GM18873 (cell line): Measurements from ENCODE around the gene PEX16.

ENCODE experiments used
- ATAC-seq: cut with Tn5 transposase; IDR thresholded peaks from one replicate; pipeline ENCODE4 v1.9.1; 2021; ENCODE audit warnings: mild to moderate bottlenecking, moderate library complexity, moderate number of reproducible peaks; ENCODE audit not compliant: unreplicated experiment, low FRiP score

PEX16 gene

DNA sequence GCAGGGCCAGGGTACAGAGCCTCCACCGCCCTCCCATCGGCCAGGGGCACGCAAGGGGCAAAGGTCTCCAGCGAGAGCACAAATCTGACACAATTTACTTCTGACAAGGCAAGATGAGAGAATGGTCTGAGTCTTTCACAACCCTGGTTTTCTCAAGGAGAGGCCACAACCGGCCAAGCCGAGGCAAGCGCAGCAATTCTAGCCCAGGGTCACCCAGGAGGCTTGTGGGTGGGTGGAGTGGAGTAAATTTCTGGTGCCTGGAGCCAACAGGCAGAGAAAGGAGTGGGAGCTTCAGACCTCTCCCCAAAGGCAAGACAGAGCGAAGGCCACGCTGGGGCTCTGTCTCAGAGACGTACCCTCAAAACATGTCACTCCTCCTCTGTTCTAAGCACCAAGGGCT, 14.1 kb upstream of the PEX16 start:
- no peak for ATAC-seq

DNA sequence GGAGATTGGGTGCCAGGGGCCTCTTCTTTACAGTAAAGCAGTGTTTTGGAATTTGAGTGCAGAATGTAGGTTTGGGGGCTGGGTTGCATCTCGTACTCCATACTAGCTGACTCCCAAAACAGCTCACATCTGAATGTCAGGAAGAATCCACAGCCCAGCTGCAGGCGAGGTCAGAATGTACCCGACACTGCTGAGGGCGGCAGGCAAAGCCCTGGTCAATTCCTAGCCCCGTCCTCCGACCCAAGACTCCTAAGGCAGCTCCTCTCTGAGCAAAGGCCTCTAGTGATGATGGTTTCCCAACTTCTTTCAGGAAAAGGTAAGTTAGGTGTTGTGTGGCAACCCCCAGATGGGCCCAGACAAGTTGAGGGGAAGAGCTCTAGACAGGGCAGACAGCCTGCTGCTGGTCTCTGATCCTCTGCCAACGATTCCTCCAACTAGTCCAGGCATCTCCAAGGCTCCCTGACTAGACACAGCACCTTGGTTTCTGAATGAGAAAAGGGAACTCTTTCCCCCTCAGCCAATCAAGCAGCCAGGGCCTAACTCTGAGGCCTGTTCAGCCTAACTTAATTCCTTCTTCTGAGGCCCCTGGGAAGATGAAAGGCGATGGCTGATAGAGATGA, 13.4 kb upstream of the PEX16 start:
- no peak for ATAC-seq

DNA sequence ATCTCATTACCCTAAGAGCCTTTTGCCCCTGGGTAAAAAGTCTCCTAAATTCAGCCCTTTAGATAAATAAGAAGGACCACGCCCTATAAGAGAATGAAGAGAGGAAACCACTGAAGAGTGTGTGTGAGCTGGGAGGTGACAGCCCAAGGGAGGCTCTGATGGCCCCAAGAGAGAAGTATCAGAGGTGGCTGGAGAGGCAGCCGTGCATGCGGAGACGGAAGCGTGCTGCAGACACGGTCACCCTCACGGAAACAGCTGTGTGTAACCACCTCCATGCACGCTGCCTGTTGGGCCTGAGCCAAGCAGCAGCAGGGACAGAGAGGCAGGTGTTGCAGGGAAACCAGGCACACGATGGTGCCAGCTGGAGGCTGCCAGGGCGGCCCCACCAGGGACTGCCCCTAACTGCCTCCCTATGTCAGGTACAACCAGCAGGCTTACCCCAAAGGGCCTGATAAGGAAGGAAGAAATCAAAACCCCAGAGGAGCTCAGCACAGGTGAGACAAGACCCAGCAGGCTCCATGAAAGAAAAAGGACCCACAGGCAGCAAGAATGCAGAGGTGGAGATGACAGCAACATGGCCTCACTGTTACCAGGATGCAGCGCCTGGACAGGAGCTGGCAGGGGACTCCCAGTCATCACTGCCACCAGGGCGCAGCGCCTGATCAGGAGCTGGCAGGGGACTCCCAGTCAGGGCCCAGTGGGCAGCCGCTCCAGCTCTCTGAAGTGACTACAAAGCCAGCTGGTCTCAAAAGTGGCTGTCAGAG, 12.5 kb upstream of the PEX16 start:
- peak; percentile 93 for ATAC-seq

DNA sequence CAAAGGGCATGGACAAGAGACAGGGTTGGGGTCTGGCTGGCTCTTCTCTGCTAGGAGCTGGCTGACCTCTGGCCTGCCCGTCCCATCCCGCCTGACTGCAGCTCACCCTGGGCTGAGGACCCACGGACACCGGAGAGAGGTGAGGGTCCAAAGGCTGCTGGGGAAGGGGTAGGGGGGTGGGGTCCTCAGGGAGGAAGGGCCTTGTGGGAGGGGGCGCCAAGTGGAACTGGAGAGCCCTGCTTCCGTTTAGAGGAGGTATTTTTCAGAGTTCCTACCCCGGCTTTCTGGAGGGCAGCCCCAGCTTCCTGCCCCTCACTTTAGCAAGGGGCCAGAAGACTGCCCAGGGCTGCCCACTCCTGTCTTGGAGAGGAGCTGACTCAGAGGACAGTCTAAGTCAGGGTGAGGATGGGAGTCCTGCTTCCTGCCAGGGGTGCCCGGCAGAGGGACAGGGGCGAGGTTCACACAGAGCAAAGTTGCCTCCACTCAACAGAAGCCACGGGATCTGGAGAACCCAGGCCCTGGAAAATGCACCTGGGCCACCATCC, 11.9 kb upstream of the PEX16 start:
- ATAC-seq, result peak; percentile 15

DNA sequence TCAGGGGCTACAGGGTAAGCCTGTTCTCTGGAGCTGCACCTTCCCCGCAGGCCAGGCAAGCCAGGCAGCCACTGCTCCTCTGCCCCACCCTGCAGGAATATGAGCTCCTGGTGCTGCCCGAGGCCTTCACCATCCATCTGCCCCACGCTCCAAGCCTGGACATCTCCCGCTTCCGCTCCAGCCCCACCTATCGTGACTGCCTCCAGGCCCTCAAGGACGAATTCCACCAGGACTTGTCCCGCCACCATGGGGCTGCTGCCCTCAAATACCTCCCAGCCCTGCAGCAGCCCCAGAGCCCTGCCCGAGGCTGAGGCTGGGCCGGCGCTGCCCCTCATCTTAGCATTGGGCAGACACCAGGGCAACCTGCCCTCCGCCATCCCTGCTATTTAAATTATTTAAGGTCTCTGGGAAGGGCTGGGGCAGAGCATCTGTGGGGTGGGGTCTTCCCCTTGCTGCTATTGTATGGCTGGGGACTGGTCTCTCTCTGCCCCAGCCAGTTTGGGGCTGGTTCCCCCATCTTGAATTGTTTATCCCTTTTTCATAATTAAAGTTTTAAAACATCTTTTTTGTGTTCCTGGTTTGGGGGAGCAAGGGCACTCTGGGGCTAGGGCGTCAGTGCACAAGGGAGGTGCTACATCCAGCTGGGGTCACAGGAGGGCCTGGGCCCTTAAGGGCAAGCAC, 11.0 kb upstream of the PEX16 start:
- ATAC-seq, result no peak

DNA sequence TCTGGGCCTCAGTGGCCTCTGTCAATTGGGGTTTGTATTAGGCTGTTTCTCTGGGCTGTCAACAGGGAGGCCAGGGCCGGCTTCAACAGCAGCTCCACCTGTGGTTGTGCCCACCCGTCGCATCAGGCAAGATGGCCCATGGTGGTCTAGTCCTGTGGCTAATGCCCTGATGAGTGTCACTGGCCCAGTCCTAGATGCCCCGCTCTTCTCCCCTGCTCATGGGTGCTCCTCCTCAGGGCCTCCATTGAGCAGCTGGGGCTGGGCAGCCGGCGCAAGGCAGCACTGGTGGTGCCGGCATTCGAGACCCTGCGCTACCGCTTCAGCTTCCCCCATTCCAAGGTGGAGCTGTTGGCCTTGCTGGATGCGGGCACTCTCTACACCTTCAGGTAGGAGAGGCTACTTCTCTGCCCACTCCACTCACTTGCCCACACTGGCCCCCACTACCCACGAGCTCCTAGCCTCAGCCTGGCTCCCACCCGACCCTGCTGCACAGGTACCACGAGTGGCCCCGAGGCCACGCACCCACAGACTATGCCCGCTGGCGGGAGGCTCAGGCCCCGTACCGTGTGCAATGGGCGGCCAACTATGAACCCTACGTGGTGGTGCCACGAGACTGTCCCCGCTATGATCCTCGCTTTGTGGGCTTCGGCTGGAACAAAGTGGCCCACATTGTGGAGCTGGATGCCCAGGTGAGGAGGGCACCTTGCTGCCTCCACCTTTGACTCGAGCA, 10.2 kb upstream of the PEX16 start:
- no peak for ATAC-seq

DNA sequence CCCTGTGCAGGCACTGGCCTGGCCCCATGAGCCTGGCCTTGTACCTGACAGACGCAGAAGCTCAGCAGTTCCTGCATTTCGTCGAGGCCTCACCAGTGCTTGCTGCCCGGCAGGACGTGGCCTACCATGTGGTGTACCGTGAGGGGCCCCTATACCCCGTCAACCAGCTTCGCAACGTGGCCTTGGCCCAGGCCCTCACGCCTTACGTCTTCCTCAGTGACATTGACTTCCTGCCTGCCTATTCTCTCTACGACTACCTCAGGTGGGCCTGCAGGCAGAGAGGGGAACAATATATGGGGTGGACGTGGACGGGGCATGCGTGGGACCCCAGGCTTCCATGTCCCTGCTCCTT, 9.6 kb upstream of the PEX16 start:
- no peak for ATAC-seq

DNA sequence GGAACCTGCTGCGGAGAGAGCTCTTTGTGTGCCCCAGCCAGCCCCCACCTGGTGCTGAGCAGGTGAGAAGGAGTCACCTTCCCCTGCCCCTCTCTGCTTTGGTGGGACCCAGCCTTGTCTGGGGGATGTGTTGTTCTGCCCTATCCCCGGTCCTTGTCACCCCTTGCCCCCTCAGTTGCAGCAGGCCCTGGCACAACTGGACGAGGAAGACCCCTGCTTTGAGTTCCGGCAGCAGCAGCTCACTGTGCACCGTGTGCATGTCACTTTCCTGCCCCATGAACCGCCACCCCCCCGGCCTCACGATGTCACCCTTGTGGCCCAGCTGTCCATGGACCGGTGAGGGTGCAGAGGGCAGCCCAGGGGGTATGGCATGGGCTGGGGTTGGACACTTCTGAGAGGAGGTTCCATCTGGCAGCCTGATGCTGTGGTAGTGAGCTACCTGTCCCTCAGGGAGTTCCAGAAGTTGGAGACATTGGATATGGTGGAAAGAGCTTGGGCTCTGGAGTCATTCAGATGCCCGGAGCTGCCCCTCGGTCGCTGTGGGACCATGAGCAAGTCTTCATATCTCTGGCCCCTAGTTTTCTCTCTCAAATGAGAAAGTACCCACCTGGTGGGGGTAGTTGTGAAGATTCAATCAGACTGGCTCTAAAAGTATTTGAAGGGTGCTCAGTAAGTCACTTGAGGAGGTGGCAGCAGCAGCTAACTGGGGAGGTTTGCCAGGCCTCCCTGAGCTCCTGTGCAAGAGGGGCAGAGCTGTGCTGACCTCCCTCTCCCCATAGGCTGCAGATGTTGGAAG, 9.1 kb upstream of the PEX16 start:
- no peak for ATAC-seq

DNA sequence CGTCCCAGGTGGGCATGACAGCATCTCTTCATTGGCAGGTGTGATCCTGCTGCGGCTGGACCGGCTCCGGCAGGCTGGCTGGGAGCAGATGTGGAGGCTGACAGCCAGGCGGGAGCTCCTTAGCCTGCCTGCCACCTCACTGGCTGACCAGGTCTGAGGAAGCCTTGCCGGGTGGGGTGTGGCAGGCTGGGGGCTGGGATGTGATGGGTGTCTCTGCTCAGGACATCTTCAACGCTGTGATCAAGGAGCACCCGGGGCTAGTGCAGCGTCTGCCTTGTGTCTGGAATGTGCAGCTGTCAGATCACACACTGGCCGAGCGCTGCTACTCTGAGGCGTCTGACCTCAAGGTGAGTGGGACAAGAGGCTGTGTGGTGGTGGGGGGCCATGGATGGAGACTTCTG, 8.3 kb upstream of the PEX16 start:
- ATAC-seq, result no peak

DNA sequence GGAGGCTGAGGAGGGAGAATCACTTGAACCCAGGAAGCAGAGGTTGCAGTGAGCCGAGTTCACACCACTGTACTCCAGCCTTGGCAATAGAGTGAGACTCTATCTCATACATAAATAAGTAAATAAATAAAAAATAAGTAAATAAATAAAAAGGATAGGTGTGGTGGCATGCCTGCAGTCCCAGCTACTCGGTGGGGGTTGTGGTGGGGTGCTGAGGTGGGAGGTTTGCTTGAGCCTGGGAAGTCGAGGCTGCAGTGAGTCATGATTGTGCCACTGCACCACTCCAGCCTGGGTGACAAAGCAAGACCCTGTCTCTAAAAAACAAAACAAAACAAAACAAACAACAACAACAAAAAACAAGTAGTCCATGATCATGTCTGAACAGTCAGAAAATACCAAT, 7.9 kb upstream of the PEX16 start:
- ATAC-seq, result no peak

DNA sequence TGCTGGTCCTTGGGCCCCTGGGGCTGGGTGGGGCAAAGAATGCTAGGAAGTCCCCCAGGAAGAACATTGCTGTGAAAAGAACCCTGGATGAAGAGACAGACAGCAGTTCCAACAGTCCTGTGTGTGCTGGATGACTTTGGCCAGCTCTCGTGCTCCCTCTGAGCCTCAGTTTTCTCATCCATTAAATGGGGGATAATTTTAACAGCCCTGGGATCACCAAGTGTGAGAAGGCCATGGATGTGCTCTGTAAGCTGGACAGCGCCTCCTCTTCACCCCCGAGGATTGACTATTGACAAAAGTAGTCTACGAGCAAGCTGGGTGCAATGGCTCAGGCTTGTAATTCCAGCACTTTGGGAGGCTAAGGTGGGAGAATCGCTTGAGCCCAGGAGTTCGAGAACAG, 7.2 kb upstream of the PEX16 start:
- ATAC-seq, result no peak

DNA sequence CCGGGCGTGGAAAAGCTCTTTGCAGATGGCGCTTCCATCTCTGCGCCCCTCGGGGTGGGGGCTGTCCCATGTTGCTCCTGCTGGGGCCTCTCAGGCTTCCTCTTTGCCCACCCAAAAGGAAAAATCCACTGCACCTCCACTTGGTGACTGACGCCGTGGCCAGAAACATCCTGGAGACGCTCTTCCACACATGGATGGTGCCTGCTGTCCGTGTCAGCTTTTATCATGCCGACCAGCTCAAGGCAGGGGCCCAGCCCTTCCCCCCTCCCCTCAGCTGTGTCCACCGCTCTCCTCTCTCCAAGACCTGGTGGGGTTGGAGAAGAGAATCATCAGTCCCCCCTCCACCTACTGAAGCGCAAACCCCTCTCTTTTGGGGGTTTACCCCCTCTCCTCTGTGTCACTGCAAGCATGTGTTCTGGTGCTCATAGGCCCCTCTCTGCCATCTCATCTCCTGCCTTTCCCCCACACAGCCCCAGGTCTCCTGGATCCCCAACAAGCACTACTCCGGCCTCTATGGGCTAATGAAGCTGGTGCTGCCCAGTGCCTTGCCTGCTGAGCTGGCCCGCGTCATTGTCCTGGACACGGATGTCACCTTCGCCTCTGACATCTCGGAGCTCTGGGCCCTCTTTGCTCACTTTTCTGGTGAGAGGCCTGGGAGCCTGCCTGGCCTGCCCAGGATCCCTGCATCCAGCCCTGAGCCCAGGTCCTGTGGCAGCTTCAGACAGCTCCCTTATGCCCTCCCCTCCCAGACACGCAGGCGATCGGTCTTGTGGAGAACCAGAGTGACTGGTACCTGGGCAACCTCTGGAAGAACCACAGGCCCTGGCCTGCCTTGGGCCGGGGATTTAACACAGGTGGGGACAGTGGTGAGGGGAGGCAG, 6.6 kb upstream of the PEX16 start:
- ATAC-seq, result no peak

DNA sequence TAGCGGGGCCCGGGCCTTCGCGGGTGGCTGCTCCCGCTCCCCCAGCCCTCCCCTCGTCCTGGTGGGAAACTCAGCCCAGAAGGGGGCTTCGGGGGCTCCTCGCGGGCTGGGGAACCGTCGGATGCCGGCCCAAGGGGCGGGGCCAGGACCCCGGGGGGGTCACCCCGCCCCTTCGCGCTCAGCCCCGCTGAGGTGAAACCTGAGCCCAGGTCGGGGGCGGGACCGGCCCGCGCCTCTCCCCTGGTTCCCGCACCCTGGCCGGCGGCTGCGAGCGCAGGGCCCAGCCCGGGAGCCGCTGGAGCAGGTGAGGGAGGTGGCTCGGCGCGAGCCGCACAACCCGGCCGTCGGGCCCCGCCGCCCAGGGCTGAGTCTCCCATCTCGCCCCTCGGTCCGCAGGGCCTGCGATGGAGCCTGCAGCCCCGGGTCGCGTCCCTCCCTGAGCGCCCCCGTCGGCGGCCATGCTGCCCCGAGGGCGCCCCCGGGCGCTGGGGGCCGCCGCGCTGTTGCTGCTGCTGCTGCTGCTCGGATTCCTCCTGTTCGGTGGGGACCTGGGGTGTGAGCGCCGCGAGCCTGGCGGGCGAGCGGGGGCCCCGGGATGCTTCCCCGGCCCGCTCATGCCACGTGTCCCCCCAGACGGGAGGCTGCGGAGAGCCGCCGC, 4.9 kb upstream of the PEX16 start, which contains the start of gene LARGE2:
Gene LARGE2 (plus strand): TSS at position 232 of the 658 bp plus-strand sequence. CDS start 227 bp downstream, at position 459.
- no peak for ATAC-seq

DNA sequence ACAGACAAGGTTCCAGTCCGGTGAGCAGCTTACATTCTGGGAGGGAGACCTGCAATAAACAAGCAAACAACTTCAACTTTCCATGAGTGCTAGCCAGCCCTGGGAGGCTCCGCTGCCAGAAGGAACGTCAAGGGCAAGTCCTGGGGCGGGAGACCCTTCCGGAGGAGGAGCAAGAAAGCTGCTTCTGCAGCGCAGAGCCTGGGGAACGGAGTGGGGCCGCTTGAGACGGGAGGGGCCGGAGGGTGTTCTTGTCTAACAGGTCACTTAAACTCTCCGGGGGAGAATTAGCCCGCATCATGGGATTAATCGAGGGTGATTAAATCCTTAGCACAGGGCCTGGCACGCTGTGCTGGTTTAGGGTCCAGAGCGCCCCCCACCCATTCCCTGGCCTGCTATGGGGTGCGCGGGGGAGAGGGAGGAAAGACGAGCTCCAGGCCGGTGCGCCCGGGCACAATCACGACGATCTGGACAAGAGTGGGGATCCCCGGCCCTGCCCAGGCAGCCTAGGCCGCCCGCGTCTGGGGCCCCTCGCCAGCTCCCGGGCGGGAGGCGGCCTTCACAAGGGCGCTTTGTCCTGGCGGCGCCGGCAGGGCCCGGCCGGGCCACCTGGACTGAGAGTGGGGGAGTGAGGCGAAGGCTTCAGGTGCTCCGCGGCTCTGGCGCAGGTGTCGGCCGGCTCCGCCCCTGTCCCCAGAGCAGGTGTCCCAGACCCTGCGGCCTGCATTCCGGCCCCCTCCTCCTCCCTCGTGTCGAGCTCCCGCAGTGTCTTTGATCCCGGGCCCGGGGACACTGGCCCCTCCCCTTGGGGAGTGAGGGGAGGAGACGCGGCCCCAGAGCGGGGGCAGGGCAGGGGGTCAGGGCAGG, 4.1 kb upstream of the PEX16 start:
- ATAC-seq, result no peak

DNA sequence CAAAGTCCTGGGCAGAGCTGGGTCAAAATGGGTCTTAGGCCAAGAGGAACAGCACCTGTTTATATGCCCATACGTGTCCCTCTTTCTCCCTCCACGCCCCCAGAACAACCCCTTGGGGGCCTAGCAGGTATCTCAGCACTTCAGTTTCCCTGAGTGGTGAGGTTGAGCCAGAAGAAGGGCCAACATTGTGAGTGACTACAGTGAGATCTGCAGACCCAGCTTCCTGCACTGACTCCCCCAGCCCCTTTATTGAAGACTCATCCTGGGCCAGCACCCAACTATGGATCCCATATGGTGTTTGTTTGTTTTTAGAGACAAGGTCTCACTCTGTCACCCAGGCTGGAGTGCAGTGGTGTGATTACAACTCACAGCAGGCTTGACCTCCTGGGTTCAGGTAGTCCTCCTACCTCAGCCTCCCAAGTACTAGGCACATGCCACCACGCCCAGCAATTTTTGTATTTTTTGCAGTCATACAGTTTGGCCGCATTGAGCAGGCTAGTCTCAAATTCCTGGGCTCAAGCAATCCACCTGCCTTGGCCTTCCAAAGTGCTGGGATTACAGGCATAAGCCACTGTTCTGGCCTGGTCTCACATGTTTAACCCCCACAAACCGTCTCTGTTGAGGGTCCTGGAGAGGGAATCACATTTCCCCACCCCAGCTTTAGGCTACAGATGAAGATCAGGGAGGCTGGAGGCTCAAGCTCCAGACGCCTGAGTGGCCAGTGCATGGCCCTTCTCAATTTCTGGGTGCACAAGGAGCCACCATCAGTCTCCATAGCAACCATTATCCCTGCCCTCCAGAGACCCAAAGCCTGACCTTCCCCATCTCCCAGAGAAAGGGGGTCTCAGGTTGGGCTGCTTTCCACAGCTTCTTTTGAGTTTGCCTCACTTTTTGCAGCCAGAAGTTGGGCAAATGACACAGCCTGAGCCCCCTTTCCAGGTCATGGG, 3.1 kb upstream of the PEX16 start:
- no peak for ATAC-seq

DNA sequence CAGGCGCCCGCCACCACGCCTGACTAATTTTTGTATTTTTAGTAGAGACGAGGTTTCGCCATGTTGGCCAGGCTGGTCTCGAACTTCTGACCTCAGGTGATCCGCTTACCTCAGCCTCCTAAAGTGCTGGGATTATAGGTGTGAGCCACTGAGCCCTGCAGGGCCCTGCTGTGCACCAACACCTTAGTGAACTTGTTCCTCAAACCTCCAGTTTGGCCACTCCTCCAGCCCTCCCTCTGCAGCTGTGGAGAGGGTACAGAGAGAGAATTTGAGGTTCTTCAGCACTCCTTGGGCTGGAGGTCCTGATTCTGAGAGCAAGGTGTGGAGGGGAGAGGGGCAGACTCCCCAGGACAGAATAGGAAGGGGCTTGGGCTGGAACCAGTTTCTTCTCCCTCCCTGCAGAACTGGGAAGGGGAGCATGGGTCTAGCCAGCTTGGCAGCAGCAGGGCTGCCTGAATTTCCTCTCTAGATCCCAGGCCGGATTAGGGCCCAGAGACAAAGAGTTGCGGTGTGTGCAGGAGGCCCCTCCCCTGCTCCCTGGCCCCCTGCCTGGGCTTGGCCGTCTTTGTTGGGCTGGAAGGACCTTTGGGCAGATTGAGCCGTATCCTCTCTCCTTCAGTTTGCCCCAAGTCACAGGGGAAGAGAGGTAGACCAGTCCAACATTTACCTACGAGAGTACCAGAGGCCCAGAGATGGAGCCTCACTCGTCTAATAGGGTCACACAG, 2.3 kb upstream of the PEX16 start:
- ATAC-seq, result no peak
